Measurements from ENCODE around the gene MSI2.

DNA sequence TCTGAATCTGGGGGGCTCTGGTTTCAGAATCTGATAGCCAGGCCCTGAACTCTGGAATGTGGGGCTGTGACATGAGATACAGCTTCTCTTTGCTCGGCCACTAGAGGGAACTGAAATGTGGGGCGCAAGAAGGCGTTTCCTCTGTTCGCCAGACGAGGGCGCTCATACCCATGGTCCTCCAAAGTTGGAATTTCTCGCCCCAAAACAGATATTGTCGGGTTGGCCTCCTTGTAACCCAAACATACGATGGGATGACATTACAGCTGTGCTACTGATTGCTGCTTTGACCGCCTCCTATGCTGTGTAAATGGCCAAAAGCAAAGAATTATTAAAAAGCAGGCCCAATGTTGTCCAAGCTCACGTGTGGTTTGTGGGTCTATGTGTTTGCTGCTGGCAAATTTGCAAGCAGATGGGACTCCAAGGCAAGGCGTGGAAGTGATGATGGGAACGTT is 13.1 kb upstream of the MSI2 start:
- no peak for TF ChIP-seq POLR2A (IDR thresholded peaks at IDR 0.05)
- TF ChIP-seq, protein P1, sequence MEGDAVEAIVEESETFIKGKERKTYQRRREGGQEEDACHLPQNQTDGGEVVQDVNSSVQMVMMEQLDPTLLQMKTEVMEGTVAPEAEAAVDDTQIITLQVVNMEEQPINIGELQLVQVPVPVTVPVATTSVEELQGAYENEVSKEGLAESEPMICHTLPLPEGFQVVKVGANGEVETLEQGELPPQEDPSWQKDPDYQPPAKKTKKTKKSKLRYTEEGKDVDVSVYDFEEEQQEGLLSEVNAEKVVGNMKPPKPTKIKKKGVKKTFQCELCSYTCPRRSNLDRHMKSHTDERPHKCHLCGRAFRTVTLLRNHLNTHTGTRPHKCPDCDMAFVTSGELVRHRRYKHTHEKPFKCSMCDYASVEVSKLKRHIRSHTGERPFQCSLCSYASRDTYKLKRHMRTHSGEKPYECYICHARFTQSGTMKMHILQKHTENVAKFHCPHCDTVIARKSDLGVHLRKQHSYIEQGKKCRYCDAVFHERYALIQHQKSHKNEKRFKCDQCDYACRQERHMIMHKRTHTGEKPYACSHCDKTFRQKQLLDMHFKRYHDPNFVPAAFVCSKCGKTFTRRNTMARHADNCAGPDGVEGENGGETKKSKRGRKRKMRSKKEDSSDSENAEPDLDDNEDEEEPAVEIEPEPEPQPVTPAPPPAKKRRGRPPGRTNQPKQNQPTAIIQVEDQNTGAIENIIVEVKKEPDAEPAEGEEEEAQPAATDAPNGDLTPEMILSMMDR (IDR thresholded peaks at IDR 0.05), result peak; percentile 98 to 100 (median 99)

Data from adrenal gland (tissue), 5 donors.